ENCODE data around the gene NHERF2.

NHERF2 gene

DNA sequence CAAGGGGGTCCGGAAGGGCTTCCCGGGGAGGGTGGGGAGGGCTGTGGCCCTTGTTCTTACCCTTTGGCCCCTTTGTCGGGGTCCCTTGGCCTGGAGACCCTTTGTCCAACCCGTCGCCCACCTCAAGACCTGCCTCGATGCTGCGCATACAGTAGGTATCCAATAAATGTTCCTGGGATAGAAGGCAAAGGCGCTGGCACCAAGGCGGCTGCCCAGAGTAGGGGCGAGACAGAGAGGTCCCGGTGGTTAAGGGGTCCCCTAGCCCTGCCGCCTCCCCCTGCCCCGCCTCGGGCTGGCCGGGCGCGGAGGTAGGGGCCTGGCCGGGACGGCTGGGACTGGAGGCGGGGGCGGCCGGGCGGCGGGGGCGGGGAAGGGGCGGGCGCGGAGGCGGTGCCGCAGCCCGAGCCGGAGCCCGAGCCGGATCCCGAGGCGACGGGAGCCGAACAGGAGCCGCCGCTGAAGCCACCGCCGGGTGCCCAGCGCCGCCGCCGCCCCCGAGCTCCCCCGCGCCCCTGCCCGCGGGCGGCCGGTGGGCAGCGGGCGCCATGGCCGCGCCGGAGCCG is at the start of gene NHERF2:
Gene NHERF2, plus strand, starts transcription at position 442 of the 563 bp plus-strand sequence. Its CDS starts 104 bp downstream, at position 546.
- H3K27ac ChIP-seq = peak within 1 kb of the TSS; percentile 79
- TF ChIP-seq, protein P1, sequence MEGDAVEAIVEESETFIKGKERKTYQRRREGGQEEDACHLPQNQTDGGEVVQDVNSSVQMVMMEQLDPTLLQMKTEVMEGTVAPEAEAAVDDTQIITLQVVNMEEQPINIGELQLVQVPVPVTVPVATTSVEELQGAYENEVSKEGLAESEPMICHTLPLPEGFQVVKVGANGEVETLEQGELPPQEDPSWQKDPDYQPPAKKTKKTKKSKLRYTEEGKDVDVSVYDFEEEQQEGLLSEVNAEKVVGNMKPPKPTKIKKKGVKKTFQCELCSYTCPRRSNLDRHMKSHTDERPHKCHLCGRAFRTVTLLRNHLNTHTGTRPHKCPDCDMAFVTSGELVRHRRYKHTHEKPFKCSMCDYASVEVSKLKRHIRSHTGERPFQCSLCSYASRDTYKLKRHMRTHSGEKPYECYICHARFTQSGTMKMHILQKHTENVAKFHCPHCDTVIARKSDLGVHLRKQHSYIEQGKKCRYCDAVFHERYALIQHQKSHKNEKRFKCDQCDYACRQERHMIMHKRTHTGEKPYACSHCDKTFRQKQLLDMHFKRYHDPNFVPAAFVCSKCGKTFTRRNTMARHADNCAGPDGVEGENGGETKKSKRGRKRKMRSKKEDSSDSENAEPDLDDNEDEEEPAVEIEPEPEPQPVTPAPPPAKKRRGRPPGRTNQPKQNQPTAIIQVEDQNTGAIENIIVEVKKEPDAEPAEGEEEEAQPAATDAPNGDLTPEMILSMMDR (conservative IDR thresholded peaks at IDR 0.05) = no peak

DNA sequence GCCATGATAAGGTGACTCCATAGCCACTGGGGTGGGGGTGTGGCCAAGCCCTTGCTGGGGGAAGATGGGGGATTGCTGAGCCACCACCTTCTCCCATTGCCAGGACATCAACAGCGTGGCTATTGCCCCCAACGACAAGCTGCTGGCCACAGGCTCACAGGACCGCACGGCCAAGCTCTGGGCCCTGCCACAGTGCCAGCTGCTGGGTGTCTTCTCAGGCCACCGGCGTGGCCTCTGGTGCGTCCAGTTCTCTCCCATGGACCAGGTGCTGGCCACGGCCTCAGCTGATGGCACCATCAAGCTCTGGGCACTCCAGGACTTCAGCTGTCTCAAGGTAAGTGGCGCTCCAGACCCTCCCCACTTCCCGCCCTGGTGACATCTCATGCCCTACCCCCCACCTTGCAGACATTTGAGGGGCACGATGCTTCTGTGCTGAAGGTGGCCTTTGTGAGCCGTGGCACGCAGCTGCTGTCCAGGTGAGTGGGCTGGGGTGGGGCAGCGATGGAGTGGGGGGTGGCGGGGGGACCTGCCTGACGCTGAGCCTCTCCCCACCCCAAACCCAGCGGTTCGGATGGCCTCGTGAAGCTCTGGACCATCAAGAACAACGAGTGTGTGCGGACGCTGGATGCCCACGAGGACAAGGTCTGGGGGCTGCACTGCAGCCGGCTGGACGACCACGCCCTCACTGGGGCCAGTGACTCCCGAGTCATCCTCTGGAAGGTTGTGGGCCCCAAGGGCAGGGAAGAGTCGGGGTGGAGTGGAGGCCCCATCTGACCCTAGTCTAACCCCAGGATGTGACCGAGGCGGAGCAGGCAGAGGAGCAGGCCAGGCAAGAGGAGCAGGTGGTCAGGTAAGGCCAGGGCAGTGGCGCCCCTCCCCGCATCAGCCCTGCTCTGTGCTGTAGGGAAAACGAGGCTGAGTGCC is 49.5 kb upstream of the NHERF2 start:
- TF ChIP-seq, protein P1 (conservative IDR thresholded peaks at IDR 0.05) = no peak
- H3K27ac ChIP-seq = no peak overlapping the region

DNA sequence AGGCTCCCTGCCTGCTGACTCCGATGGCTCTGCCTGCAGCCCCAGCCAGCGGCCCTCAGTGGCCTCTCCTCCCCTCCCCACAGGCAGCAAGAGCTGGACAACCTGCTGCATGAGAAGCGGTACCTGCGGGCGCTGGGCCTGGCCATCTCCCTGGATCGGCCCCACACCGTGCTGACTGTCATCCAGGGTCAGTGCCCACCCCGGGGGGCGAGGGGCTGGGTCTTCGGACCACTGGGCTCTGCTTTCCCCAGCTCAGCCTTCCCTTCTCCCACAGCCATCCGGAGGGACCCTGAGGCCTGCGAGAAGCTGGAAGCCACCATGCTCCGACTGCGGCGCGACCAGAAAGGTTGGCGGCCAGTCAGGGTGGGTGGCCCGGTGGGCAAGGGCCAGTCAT is 48.8 kb upstream of the NHERF2 start:
- TF ChIP-seq, protein P1 (conservative IDR thresholded peaks at IDR 0.05) = no peak
- no peak overlapping the region for H3K27ac ChIP-seq

DNA sequence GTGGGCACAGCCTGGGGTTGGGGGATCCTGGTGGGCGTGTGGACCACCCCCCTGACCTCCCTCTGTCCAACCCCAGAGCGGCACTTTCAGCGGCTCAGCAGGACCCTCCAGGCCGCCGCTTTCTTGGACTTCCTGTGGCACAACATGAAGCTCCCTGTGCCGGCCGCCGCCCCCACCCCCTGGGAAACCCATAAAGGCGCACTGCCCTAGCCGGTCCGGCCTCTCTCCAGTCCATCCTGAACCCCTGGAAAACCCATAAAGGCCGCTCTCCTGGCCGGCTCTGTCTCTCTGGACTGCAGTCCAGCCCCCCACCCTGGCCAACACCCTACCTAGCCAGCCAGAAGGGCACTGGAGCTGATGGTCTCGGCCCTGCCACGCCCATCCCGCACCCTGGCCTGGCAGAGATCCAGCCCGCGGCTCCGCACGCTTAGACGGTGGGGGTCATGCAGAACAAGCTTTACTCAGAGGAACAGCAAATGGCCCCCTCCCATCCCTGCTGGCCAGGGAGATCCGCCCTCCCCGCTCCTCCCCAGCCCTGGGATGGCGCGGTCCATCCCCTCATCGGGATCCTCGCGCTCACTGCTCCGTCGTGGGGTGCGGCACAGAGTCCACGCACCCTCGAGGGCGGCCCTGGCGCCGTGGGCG is 48.1 kb upstream of the NHERF2 start:
- TF ChIP-seq, protein P1 (conservative IDR thresholded peaks at IDR 0.05) = no peak
- no peak overlapping the region for H3K27ac ChIP-seq

DNA sequence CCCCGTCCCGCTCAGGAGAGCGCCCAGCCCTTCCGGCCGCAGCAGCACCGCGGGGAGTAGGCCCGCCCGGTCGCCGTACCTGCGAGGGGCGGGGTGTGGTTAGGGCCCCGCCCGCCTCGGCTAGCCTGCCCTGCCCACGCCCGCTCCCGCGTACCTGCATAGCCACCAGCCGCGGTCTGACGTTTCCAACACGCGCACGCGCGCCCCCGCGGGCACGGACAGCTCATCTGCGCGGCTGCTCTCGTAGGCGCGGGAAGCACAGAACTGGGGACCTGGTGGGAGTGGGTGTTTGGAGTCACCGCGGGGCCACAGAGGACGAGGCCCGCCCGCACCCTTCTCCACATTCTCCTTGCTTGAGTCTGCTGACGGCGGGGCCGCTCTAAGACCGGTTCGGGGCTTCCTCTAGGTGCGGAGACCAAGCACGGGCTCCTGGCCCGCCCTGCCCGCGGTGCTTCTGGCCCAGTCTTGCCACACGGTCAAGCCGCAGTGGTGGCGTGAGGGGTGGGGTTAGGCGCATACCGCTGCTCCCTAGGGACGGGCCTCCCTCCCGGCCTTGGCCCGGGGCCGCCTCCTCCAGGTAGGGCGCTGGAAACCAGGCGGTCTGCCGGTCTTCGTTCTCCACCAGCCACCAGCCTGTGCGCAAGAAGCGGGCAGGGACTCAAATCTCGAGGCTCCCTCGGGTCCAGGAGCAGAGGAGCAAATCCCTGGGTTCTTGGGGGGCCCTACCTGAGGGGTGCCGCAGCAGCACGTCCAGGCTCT is 47.3 kb upstream of the NHERF2 start:
- H3K27ac ChIP-seq = no peak overlapping the region
- TF ChIP-seq, protein P1 (conservative IDR thresholded peaks at IDR 0.05) = no peak

DNA sequence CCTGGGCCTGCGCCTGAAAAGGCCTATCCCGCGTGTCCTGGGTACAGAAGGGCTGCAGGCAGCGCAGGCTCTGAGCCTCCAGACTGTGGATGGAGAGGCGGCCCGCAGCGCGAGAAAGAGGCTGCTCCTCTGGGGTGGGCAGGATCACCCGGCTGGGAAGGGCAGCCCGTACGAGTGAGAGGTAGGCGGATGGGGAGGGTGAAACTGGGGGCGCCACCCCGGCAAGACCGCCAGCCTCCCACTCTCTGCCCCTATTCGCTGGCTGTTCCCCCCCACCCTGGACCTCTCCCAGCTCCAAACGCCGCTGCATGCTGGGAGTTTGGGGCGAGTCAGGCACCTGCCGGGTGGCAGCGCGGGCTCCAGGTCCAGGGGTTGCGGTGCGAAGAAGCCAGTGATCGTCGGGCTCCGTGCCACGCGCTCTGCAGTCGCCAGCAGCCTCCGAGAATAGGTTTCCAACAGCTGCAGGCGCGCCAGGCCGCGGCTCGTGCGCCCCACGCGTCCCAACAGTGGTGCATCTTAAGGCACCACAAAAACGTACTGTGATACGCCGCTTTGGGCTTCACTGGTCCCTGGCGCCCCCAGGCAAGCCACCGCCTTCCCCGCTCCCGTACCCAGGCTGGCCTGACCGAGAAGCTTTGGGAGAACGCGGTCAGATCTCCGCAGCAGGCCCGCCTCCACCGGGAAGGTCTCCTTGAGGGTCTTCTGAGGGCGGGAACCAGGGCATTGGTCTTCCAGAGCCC is 46.5 kb upstream of the NHERF2 start:
- TF ChIP-seq, protein P1 (conservative IDR thresholded peaks at IDR 0.05) = no peak

More for the DNA sequence above, 46.5 kb upstream of the NHERF2 start:
- no peak overlapping the region for H3K27ac ChIP-seq

Measured in VCaP (cell line).